Calu3 (cell line): ENCODE data around the gene CIBAR2. TPM values are rescaled to one million over a fixed set of nuclear protein-coding genes. Genes with fewer than 3 reads are reported as not detected.

Experiments used
- BruUV-seq: library from RNA; stranded (reverse); fragments of 400-500 nt; replicated peaks from 2 replicates; lab custom pipeline; 2021; lab: Mats Ljungman, UMichigan
- CTCF ChIA-PET: fragments of 300-600 bp; sonication (Branson Sonifier 250); formaldehyde crosslinking; loops from one replicate; lab custom pipeline; 2022; ENCODE audit warnings: antibody characterized with exemption; lab: Charles Lee
- DNase-seq: peaks from one replicate; pipeline ENCODE4 v3.0.0; 2022
- H3K27ac Mint-ChIP-seq: one replicate; pipeline ENCODE4 v1.8.0; 2022; ENCODE audit warnings: mixed read lengths; ENCODE audit not compliant: unreplicated experiment
- H3K27me3 Mint-ChIP-seq: one replicate; pipeline ENCODE4 v1.8.0; 2022; ENCODE audit warnings: mixed read lengths; ENCODE audit not compliant: unreplicated experiment
- H3K36me3 Mint-ChIP-seq: one replicate; pipeline ENCODE4 v1.8.0; 2022; ENCODE audit warnings: mild to moderate bottlenecking, moderate library complexity, mixed read lengths; ENCODE audit not compliant: insufficient read depth, unreplicated experiment
- H3K4me1 Mint-ChIP-seq: one replicate; pipeline ENCODE4 v1.8.0; 2022; ENCODE audit warnings: mild to moderate bottlenecking, low read depth, mixed read lengths; ENCODE audit not compliant: unreplicated experiment
- H3K4me3 Mint-ChIP-seq: one replicate; pipeline ENCODE4 v1.8.0; 2022; ENCODE audit warnings: mild to moderate bottlenecking, low read depth, moderate library complexity, mixed read lengths; ENCODE audit not compliant: unreplicated experiment
- H3K9me3 Mint-ChIP-seq: one replicate; pipeline ENCODE4 v1.8.0; 2022; ENCODE audit warnings: low read depth, mixed read lengths; ENCODE audit not compliant: unreplicated experiment
- CTCF ChIP-seq: fragments of 200-600 bp; IDR thresholded peaks from one replicate; pipeline ENCODE4 v1.8.0; 2022; ENCODE audit warnings: antibody characterized with exemption; ENCODE audit not compliant: unreplicated experiment
- intact Hi-C: fragments of 100-400 bp; cut with micrococcal nuclease; formaldehyde crosslinking; loops from one replicate; pipeline ENCODE4 v1.10.0; 2022; ENCODE audit not compliant: unreplicated experiment
- total RNA-seq: library from RNA; stranded (reverse); gene quantifications from 2 replicates; pipeline ENCODE4 v1.2.3, GENCODE V29; 2022

The CIBAR2 gene
- total RNA-seq, 1 experiment from 2014 or later = not detected

- Mint-ChIP-seq H3K27ac (no peak overlapping the region), H3K27me3 (peaks cover 11% of the 10 kb centered on the region), H3K9me3 (no peaks in the 10 kb centered on the region), H3K4me3 (no peak overlapping the region), H3K36me3 (no peaks in the 10 kb centered on the region), H3K4me1 (peaks cover 4% of the 10 kb centered on the region)
- CTCF ChIA-PET = no interaction called here
- no peak for TF ChIP-seq CTCF
- no TSS peak for BruUV-seq
- no peak for DNase-seq
- intact Hi-C loops = no loop called here
These were observed 7.7 kb upstream of the CIBAR2 start for GRCh38 chr16:85120006-85120340.

GRCh38 chr16:85117418-85117817, 5.1 kb upstream of the CIBAR2 start:
- H3K9me3 Mint-ChIP-seq = no peaks in the 10 kb centered on the region
- H3K4me1 Mint-ChIP-seq = peaks cover 10% of the 10 kb centered on the region
- no TSS peak for BruUV-seq
- no peak for TF ChIP-seq CTCF
- CTCF ChIA-PET = no interaction called here
- H3K27ac Mint-ChIP-seq = no peak overlapping the region
- no peak for DNase-seq
- H3K36me3 Mint-ChIP-seq = no peaks in the 10 kb centered on the region
- intact Hi-C loops = loop anchor here (10.0 kb wide), 1 partner anchor 117 kb away; no protein-coding TSS in a partner anchor
- peaks cover 30% of the 10 kb centered on the region for H3K27me3 Mint-ChIP-seq
- H3K4me3 Mint-ChIP-seq = no peak overlapping the region

- intact Hi-C loops = loop anchor here (10.0 kb wide), 1 partner anchor 120 kb away; no protein-coding TSS in a partner anchor
- H3K27ac Mint-ChIP-seq = peak overlapping the region; percentile 33
- no TSS peak for BruUV-seq
- CTCF ChIA-PET = interaction anchor here (0.7 to 1.3 kb wide), 10 partner anchors 29 to 501 kb away, joined by 3 to 7 read pairs (median 3); no protein-coding TSS in a partner anchor
- peaks cover 5% of the 10 kb centered on the region for H3K36me3 Mint-ChIP-seq
- peaks cover 10% of the 10 kb centered on the region for H3K4me1 Mint-ChIP-seq
- DNase-seq = peak; percentile 96
- peak overlapping the region; percentile 43 for H3K4me3 Mint-ChIP-seq
- no peaks in the 10 kb centered on the region for H3K9me3 Mint-ChIP-seq
- peaks cover 51% of the 10 kb centered on the region for H3K27me3 Mint-ChIP-seq
- peak; percentile 87 for TF ChIP-seq CTCF
These were observed 2.8 kb upstream of the CIBAR2 start for GRCh38 chr16:85114909-85115567.

GRCh38 chr16:85113913-85114312, 1.6 kb upstream of the CIBAR2 start:
- Mint-ChIP-seq H3K9me3 (no peaks in the 10 kb centered on the region), H3K27ac (no peak overlapping the region), H3K4me1 (peaks cover 10% of the 10 kb centered on the region), H3K36me3 (peaks cover 5% of the 10 kb centered on the region), H3K27me3 (peaks cover 51% of the 10 kb centered on the region), H3K4me3 (no peak overlapping the region)
- CTCF ChIA-PET = interaction anchor here (1.1 kb wide), 1 partner anchor 59 kb away, joined by 3 read pairs; no protein-coding TSS in a partner anchor
- intact Hi-C loops = loop anchor here (10.0 kb wide), 1 partner anchor 121 kb away; no protein-coding TSS in a partner anchor
- no peak for TF ChIP-seq CTCF
- no peak for DNase-seq
- no TSS peak for BruUV-seq
